GM19193 (cell line): ENCODE data around the gene RNF207.

Experiments used
- POLR2A ChIP-seq: IDR thresholded peaks from 4 replicates; pipeline ENCODE4 v1.6.1; 2011; ENCODE audit not compliant: insufficient read depth, insufficient read length; ENCODE audit errors: extremely low read depth

Gene RNF207

DNA sequence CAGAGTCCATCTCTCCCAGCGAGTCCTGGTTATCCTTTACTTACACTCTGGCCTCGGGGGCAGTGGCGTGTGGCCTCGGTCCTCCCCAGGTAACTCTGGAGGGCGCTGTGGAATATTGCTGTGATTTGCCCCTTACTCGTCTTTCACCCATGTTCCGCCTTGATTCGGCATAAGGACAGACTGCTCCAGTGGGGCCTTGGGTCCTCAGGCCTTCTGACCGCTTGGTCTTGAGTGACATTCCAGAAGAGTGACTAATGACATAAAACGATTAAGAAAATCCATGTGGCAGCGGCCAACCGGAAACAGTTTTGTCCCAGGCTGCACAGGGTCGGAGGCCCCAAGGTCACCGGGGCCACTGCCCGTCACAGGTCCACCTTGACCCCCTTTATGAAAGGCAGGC is 18.8 kb downstream of the RNF207 start:
- no peak for TF ChIP-seq POLR2A

DNA sequence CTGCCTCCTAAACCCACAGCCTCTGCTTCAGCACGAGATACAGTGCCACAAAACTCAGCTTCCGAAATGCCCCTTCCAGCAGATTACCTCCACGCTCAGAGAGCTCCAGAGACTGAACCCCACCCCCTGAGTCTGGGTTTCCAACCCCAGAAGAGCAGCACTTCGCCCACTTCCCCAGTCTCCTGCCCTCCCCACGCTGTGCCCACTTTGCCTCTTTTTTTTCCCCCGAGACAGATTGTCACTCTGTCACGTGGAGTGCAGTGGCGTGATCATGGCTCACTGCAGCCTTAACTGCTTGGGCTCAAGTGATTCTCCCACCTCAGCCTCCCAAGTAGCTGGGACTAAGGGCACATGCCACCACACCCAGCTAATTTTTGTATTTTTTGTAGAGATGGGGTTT is 19.7 kb downstream of the RNF207 start:
- no peak for TF ChIP-seq POLR2A

DNA sequence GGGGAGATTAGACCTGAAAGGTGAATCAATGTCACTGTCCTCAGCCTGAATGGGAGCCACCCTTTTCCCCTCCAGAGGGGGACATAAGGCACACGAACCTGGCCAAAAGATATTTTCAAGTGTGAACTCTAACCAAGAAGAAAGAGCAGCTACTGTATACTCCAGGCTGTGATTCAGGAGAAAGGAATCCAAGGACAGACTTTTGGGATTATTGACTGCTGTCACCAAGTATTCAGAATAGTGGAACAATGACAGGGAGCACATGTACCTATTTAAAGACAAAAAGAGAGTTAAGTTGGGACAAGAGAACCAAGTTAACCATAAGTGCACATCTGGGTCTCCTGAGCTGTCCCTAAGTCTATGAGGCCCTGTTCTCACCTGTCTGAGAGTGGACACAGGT is 27.5 kb downstream of the RNF207 start:
- no peak for TF ChIP-seq POLR2A

DNA sequence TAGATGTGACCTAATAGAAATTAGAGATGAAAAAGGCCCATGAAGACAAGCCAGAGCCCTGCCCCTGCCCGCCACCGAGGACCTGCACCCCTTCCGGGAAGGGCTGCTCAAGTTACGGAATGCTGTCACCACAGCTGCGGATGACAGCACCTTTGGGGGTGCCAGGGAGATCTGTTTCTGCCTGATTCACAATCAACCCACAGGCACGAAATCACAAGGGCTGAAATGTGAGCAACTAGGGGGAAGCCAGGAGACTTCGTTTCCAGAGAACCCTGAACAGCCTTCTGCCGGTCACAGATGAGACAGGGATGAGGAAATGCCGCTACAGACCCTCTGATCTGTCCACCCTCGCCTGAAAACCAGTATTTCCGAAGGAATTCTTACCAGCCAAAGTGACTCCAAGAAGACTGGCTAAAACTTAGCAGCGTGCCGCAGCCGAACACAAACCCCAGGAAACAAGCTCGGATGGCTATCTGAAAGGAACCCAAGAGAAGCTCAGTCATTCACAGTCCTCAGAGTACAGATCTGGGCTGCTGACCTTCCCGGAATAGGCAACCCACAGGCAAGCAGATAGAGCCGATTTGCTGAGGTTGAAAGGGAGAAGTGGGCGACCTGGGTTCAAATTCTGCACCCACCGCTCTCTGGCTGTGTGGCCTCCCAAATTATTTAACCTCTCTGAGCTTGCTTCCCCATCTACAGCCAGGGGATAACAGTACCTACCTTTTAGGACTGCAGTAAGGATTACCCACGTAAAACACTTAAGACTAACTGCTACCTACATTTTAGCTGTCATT is 28.8 kb downstream of the RNF207 start:
- TF ChIP-seq POLR2A, result no peak

DNA sequence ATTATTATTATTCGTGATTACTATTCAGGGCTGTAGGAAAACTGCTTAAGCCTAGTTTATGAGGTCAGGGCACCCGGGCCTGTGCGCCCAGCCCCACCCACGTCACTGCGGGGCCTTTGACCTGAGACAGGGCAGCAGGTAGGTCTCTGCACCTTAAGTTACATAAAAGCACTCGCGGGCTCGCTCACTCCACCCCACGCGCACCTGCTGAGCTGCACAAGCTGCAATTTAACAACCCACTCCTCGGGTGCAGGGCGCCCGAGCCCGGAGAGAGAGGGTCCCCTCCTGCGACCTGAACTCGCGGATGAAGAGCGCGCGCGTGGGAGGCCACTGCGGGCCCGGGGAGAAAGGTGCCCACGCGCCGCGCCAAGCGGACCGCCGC is 29.4 kb downstream of the RNF207 start:
- TF ChIP-seq POLR2A, result no peak

DNA sequence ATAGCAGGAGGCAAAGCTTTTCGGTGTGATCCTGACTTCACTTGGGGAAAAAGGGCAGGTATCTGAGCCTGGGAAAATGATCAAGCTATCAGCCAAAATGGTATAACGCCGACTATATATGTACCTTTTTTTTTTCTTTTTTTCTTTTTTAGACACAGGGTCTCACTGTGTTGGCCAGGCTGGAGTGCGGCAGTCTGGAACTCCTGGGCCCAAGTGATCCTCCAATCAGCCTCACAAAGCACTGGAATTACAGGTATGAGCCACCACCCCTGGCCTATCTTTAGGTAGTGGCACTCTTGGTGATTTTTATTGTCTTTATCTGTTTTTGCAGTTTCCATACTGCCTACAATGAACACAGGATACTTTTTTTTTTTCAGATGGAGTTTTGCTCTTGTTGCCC is 31.2 kb downstream of the RNF207 start:
- no peak for TF ChIP-seq POLR2A

DNA sequence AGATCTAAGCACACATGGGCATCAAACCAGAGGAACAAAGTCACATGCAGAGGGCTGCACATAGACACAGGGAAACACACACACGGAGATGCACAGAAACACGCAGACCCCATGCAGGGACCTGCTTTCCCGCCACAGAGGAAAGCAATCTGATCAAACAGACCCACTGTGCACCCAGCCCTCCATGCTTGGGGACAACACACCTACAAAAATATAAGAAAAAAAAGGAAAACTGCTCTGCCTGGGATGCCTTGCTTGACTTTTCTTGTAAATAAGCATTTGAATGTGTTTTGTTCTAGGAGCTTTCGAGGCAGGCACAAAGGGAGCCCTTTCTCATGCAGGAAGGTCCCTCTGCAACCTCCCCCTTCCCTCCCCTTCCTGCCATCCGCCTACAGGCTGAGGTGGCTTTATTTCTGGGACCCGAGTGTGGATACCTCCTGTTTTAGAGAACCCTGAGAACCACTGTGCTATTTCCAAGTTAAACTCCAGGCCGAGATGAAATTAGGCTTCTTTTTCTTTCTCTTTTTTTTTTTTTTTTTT is 33.4 kb downstream of the RNF207 start:
- TF ChIP-seq POLR2A, result no peak

DNA sequence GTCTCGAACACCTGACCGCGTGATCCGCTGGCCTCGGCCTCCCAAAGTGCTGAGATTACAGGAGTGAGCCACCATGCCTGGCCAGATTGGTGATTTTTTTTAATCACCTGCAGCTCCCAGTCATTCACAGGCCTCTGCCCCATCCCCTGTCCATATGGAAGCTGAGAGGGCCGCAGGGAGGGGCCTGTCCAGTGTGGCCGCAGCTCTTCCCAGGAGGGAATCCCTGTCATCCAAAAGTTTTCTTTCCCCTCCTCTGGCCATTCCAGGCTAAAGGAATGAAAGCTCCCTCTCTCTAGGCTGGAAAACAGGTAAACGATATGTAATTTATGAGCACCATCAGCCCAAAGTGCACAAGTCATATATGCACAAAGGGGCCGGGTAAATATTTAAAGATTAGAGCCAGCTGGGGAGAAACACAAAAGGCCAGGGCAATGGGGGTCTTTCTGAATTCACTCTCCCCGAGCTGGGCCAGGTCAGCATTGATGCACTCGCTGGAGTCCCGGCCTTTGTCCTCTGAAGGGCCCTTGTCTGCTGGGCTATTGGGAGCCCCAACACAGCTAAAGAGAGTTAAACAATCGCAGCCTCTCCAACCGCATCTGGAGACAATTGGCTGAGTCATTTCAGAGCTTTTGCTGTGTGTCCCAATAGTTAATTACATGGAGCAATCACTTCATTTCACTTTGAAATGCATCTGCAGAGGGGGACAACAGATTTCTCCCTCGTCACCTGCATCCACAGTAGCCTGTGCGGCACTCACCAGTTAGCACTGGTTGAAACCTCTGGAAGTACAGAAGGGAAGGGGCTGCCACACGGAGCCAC is 34.2 kb downstream of the RNF207 start:
- no peak for TF ChIP-seq POLR2A

DNA sequence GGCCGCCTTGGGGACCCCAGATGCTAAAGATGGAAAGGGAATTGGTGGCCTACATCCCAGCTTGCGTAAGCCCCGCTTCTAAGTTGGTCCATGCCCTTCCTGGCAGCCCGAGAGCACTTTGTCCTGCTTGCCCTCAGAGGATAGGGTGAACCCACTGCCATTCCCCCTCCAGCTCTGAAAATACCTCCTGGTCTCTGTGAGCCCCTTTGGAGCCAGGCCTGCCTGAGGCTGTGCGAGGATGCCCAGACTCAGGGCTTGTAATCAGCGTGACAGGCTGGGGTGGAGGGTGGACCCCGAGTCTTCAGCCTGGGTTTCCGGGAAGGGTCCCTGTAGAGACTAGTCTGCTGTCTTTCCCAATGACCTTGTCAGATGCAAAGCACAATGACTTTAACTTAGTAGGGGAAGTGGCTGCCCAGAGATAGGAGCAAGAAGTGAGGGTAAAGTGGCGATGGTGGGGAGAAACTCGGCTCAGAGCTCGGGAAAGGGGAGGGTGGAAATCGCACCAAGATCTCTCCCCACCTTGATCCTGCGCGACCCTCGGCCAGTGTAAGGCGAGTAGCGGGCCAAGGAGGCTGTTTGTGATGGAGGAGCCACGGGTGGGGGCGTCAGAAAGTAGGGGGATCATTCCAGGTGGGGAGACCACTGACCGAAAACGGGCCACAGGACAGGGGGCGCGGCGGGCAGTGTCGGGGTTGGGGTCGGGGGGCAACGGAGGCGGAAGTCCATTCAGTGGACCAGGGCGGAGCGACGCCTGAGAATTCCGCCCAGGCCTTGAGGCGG is 35.4 kb downstream of the RNF207 start:
- TF ChIP-seq POLR2A, result no peak

DNA sequence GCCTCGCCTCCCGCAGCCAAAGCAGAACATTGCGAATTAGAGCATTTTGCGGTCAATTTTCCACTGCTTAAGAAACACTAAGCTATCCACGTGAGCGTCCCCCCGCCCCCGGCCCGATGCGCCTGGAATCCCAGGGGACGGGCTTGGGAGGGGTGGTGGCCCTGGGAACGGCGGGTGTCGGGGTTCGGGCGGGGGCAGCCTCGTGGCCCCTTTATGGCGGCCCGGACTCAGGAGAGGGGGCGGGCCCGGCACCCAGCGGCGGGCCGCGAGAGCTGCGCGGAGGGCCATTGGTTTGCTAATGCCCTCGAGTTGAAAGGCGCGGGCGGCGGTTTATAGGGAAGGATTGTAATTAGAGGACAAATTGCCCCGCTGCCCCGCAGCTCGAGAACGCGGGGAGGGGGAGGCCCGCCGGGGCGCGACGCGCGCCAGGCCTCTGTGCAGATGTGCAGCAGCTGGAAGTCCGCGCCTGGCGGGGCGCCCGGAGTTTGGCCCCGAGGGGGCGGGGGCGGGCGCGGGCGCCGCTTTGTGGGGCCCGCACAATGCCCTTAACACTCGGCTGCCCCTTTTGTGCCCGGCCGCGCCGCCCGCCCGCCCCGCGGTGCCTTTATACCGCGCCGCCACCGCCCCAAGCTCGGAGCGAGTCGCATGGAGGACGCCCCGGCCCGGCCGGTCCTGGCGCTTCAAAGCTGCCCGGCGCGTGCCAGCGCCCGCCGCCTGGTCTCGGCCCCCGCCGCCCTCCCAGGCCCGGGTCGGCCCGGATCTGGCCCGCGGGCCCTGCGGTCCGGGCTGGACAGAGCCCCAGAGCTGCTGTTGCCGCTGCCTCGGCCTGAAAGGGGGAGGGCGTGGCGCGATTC is 36.2 kb downstream of the RNF207 start:
- no peak for TF ChIP-seq POLR2A

DNA sequence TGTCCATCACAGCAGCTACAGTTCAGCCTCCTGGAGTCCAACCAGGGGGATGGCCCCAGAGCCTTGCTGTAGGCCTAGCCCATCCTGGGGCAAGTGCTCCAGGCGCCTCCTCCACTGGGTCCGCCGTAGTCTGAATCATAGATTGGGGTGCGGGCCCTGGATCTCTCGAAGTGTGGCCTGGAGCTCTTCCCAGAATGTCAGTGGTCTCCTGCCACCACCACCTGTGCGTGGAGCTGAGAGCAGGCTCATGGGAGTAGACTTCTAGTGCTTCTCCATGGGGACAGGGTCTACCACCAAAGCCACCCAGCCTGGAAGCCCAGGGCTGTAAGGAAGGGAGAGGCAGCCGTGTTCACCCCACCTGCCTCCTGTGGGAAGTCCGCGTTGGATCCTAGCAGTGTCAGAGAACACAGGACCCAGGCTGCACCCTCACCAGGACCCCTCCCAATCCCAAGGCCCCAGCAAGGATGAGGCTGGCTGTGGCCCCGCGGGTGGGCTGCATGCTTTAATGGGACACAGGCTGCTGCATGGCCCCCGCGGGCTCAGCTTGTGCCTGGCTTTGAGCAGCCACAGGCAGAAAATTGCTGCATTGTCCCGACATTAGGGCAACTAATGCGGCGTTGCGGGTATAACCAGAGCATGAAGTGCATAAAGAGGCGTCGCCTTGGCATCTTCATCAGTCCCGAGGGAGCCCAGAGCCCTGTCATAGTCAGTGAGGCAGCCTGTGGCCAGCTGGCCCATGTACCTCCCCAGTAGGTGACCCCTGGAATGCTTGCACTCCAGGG is 37.3 kb downstream of the RNF207 start:
- no peak for TF ChIP-seq POLR2A

DNA sequence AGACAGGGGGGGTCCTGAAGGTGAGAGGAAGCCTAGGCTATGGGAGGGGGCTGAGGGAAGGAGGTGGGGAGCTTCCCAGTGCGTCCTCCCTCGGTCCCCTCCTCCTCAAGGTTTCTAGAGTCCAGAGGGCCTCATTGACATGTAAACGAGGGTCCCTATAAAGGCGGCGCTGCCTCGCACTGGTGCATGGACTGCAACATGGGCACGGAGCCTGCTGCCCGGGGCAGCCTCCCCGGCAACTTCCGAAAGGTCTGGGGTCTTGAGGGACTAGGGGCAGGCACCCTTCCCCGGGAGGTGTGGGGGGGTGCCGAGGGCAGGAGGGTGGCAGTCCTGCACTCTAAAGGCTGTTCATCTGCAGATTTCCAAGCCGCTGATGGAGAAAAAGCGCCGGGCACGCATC is 38.1 kb downstream of the RNF207 start, which contains the start of gene HES3:
Gene HES3 (plus strand): TSS at position 187 of the 400 bp plus-strand sequence. CDS start 187 bp downstream, at position 374.
- TF ChIP-seq POLR2A, result no peak

DNA sequence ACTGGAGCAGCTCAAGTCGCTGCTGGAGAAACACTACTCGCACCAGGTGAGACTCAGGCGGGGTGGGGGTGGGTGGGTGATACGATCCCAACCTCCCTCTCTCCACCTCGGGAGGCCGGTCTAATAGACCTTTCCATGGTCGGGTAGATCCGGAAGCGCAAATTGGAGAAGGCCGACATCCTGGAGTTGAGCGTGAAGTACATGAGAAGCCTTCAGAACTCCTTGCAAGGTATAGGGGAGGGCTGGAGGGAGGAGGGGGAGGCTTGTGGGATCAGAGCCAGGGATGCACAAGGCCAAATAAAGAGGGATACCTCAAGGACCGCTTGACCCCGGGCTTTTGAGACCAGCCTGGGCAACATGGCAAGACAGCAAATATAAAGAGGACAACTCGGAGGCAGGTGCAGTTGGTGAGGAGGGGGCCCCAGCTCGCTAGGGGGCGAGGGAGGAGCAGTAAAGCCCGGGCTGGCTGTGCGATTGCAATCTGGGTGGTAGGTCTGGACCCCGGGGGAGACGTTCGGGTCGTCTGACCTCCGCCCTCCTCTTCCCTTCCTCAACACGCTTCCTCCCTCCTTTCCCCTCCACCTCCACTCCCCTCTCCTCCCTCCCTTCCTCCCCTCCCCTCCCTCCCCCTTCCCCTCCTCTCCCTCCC is 38.6 kb downstream of the RNF207 start:
- no peak for TF ChIP-seq POLR2A
